GM12892 (cell line): Measurements from ENCODE around the gene SUMO1.
A peak's percentile ranks its signal among the peaks of the same experiment; 100 is the strongest.
"Not testable (repeated sequence)": the region's sequence is repeated elsewhere in the genome, so short reads cannot be mapped to it uniquely, and the experiment has no call there.

ENCODE experiments used
- DNase-seq: peaks from one replicate; pipeline ENCODE4 v3.0.0; 2011; ENCODE audit not compliant: insufficient read length
- FAIRE-seq: peaks from 2 replicates; lab custom pipeline; 2011; peaks lifted over from hg19 to GRCh38; lab: Jason Lieb, UNC
- POLR2A ChIP-seq: IDR thresholded peaks from 2 replicates; pipeline ENCODE4 v1.6.1; 2011; ENCODE audit warnings: low read depth, low read length, control low read depth
- POLR2AphosphoS5 ChIP-seq: IDR thresholded peaks from 2 replicates; pipeline ENCODE4 v1.6.1; 2011; ENCODE audit warnings: low read depth, low read length, control low read depth
- TAF1 ChIP-seq: IDR thresholded peaks from 2 replicates; pipeline ENCODE4 v1.6.1; 2011; ENCODE audit warnings: low read depth, mild to moderate bottlenecking, control low read depth, low read length, borderline replicate concordance

The SUMO1 gene

DNA sequence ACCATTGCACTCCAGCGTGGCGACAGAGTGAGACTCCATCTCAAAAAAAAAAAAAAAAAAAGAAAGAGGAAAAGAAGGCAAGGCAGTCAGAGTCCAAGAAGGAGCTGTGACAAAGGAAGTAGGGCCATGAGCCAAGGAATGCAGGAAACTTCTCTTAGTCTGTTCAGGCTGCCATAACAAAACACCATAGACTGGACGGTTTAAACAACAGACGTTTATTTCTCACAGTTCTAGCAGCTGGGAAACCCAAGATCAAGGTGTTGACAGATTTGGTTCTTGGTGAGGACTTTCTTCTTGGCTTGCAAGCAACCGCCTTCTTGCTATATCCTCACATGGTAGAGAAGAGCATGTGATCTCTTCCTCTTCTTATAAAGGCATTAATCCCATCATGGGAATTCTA lies 13.1 kb upstream of the SUMO1 start:
- no peak for FAIRE-seq
- TF ChIP-seq POLR2AphosphoS5 (no peak), POLR2A (no peak), TAF1 (no peak)

DNA sequence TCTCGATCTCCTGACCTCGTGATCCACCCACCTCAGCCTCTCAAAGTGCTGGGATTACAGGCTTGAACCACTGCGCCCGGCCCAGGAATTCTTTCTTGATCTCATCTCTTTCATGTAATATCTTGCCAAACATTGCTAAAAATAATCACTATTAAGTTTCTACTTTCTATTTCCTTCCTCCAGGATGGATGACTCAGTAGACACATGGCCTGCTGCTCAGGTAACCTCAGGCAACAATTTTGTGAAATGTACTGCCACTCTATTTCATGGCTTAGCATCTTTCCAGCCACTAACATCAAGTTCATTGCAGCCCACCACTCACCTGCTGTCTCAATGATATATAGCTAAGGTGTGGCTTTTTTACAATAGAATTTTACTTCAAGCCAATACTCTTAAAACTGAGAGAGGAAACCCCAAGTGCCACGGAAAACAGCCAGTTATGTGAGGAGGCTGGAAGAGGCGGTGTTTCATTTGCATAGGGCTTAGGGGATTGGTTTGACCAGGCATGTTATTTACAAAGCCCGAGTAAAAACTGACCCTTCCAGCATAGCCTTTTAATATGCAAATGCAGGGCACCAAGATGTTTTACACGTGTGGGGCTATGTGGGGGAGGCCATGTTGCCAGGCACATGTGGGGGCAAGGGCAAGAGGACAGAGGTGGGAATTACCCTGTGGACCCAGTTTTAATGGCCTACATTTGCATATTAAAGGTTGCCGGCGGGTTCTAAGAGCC lies 11.3 kb upstream of the SUMO1 start:
- FAIRE-seq (no peak), DNase-seq (no peak)
- TF ChIP-seq TAF1, result no peak
- TF ChIP-seq POLR2A, result no peak
- no peak for TF ChIP-seq POLR2AphosphoS5

More for the DNA sequence above, 13.1 kb upstream of the SUMO1 start:
- DNase-seq, result no peak

DNA sequence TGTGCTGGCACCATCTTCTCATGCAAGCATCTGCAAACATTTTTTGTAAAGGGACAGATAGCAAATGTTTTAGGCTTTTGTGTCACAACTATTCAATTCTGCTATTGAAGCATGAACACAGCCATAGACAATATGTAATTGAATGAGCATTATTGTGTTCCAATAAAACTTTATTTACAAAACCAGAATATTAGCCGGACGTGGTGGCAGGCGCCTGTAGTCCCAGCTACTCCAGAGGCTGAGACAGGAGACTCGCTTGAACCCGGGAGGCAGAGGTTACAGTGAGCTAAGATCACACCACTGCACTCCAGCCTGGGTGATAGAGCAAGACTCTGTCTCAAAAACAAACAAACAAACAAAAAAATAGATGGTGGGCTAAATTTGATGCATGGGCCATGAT lies 9.3 kb upstream of the SUMO1 start:
- DNase-seq, FAIRE-seq: not testable (repeated sequence)

DNA sequence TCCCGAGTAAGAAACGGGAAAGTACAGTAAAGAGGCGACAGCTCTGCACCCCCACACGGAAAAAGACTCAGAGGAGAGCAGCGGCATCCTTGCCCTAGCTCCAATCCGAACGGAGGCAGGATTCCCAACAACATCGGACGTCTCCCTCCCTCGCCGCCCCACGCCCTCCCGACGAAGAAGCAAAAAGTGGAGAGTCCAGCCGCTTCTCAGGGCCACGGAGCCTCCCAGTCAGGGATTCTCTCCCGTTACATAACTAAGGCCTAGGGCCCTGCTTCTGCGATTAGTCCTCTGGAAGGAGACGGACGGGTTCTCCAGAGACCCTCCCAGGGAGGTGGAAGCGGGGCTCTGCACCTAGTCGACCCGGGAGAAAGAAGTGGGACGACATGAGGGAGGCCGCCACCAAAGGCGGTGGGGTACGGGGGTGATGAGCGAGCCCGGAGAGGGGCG lies 587 bp downstream of the SUMO1 start:
- TF ChIP-seq TAF1 (no peak), POLR2AphosphoS5 (no peak)
- peak; percentile 19 for DNase-seq
- peak; percentile 50 for FAIRE-seq

DNA sequence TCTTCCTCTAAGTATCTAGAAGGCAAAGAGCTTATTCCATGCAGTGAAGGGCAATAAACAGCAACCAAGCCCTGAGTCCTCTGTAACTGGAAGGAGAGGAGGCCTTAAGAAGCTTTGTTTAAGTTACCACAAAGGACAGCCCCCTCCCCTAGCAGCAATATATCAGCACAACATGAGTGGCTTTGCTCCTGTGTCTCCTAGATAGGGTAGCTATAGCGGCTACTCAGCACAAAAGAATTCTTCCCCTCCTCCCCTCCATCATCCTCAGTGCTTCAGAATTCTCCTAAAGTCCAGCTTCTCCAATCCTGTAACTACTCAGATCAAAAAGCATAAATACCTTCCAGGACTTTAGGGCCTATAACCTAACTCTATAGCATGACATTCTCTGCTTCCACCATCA lies 16.5 kb downstream of the SUMO1 start:
- no peak for DNase-seq
- no peak for FAIRE-seq
- TF ChIP-seq POLR2A (no peak), TAF1 (no peak), POLR2AphosphoS5 (no peak)

DNA sequence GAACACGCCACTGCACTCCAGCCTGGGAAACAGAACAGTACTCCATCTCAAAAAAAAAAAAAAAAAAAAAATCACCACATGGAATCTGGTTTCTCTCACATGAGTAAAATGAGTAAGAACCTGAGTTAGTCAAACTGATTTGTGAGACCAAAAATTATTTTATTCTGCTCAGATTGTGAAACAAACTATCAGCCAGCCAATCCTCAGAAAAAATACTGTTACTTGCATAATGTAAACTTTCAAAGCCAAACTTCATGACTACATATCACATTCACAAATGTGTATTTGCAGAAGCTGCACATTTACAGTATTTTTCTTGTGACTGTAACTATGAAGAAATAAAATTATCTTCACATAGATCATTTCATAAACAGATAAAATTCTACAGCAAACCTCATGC lies 23.2 kb downstream of the SUMO1 start:
- DNase-seq (no peak), FAIRE-seq (no peak)
- TF ChIP-seq POLR2AphosphoS5 (no peak), TAF1 (no peak), POLR2A (no peak)

DNA sequence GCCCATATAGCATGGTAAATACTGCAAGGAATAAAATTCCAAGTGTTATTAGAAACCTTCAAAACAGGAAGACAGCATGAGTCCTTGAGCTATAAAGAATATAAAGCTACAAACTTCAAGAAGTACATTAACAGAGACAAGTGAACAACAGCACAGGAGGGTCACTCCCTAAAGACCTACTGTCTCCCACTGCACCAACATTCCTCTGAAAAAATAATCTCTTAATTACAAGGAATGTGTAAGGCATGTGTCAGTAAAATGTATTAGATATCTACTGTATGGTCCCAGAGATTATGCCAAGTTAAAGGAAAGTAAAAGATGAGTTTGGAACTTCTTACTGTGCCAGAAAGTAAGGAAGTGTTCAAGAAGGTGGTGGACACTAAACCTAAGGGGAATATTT lies 29.9 kb downstream of the SUMO1 start:
- TF ChIP-seq POLR2AphosphoS5, result no peak
- TF ChIP-seq TAF1, result no peak
- no peak for TF ChIP-seq POLR2A
- DNase-seq, result no peak

DNA sequence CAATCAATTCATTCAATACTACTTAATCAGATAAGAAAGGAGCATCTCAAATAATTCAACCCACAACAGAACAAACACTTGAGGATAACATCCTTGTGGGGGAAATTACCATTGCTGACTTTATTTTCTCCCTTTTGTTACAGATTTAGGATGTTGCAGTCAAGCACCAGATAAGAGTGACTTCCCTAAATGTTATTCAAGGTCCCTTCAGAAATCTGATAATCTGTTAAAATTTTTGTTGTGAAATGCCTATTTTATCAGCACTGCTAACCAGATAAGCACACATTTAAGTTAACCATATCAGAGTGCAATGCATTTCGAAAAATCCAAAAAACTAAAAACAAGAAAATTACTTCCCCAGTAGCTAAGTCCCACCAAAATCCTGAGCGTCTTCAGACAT lies 33.5 kb downstream of the SUMO1 start:
- TF ChIP-seq TAF1 (no peak), POLR2AphosphoS5 (no peak), POLR2A (no peak)
- DNase-seq, result no peak
- no peak for FAIRE-seq

More for the DNA sequence above, 29.9 kb downstream of the SUMO1 start:
- no peak for FAIRE-seq

DNA sequence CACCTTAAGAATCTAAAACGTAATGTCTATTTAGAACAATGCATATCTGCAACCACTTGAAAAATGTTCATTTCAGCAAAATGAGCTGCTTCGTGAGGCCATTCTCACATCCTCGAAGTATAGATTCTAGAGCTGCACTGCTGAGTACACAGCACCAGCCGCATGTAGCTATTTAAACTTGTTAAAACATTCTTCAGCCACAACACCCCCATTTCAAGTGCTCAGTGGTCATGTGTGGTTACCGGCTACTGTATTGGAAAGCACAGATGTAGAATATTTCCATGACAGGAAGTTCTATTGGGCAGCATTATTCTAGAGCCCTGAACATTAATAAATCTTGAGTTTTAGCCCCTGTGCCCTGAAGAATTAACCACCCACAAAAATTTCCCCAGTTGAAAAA lies 35.0 kb downstream of the SUMO1 start:
- no peak for DNase-seq
- FAIRE-seq, result no peak
- no peak for TF ChIP-seq POLR2A
- TF ChIP-seq POLR2AphosphoS5, result no peak
- TF ChIP-seq TAF1, result no peak

DNA sequence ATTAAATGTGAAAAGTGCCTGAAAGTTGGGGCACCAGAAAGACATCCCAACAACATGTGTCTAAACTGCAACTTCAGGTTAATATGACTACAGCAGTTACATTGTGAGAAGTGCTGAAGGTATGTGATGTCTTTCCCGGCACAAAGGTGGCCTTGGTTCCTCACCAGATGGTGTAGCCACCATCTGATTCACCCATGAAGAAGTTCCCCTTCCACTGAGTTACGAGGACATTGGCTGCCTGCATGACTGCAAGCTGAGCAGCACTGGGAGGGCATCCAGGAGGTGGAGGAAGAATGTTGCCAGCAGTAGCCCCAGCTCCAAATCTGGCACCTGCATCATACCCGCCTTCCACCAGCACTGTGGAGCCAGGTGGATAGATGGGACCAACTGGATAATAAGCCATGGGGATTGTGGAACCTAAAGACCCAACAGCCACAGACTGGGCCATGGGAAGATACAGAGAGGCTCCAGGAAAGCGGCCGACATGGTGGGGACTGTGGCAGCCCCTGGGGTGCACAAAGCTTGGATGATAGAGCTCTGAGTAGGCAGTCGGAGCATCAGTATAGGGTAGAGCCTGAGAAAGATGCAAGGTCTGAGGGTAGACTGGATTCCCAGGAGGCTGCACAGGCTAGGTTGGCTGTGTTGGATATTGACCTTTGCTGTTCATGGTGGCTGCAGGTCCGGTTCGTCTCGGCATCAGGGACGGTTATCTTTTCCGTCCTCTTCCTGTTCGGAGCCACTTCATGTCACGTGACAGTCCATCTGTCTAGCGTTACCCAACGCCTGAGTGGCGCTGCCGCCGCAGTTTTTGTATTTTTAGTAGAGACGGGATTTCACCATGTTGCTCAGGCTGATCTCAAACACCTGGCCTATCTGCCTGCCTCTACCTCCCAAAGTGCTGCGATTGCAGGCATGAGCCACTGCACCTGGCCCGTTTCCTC lies 36.9 kb downstream of the SUMO1 start:
- FAIRE-seq (no peak), DNase-seq (no peak)
- TF ChIP-seq POLR2A (no peak), POLR2AphosphoS5 (no peak), TAF1 (no peak)

DNA sequence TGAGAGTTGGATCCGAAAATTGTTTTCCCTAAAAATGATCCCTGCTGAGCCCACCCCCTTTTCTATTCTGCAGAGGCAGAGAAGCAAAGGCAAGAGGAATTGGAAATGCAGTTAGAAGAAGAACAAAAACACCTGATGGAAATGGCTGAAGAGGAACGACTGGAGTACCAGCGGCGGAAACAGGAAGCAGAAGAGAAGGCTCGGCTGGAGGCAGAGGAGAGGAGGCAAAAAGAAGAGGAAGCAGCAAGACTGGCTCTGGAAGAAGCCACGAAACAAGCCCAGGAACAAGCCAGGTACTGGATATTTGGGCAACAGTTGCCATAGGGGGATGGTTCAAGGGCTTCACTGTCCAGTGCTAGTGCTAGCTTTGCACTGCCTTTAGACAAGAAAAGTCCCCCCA lies 41.7 kb downstream of the SUMO1 start:
- FAIRE-seq (no peak), DNase-seq (no peak)
- TF ChIP-seq POLR2A, result no peak
- no peak for TF ChIP-seq TAF1
- no peak for TF ChIP-seq POLR2AphosphoS5

DNA sequence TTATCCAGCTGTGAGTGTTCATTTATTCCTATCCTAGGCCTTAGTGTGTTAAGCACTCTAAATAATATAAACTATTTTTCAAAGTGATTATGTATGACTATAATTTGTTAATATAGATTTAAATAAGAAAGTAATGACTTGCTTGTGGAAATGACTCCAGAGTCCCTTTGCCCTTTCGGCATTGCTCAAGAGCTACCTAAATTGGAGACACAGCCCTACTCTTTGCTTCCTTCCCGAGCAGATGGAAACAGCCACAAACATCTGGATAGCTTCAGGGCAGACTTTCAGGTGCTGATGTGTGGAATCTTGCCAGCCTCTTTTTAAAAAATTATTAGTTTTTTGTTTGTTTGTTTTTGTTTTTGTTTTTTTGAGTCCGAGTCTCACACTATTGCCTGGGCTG lies 44.0 kb downstream of the SUMO1 start:
- TF ChIP-seq TAF1, result no peak
- no peak for TF ChIP-seq POLR2A
- no peak for TF ChIP-seq POLR2AphosphoS5
- DNase-seq (no peak), FAIRE-seq (no peak)
